ENCODE data around the gene PIP5K1B. TPM values are rescaled to one million over a fixed set of nuclear protein-coding genes. Genes with fewer than 3 reads are reported as not detected.
A peak's percentile ranks its signal among the peaks of the same experiment; 100 is the strongest.

Gene PIP5K1B
- total RNA-seq, 1 experiment from 2014 or later = 10.3 TPM

DNA sequence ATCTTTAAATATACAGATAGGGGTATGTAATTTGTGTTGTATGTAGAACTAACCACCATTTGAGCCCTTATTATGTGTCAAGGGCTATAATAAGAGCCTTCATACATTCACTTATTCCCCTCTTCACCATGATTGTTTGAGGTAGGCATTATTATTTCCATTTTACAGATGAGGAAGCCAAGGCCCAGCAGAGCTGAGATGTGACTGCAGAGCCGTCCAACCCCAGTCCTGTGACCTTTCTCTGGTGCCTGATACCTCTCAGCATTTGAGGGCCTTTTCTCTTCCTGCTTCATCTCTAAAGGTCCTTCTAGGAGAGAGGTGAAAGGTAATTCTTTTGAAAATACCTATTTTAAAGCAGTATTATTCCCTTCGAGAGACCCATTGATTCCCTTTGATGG lies 37.3 kb downstream of the PIP5K1B start:
- Histone ChIP-seq H3K9me3 (no peaks in the 10 kb centered on the region), H3K4me1 (peaks cover 22% of the 10 kb centered on the region), H3K36me3 (ENCODE audit: control insufficient read depth, insufficient read depth, low read length) (no peaks in the 10 kb centered on the region), H3K4me3 (ENCODE audit: low read depth, low read length) (no peak overlapping the region), H3K27me3 (replicated peaks; ENCODE audit: control insufficient read depth, insufficient read depth, low read length) (no peaks in the 10 kb centered on the region)
- intact Hi-C loops (cut with micrococcal nuclease; ENCODE audit: unreplicated experiment) = no loop called here
- Mint-ChIP-seq H3K4me3 (ENCODE audit: unreplicated experiment) (no peak overlapping the region), H3K27ac (ENCODE audit: unreplicated experiment) (no peak overlapping the region), H3K36me3 (ENCODE audit: insufficient read depth, unreplicated experiment) (no peaks in the 10 kb centered on the region), H3K27me3 (ENCODE audit: insufficient read depth, unreplicated experiment) (no peaks in the 10 kb centered on the region), H3K9me3 (ENCODE audit: unreplicated experiment) (no peaks in the 10 kb centered on the region), H3K4me1 (ENCODE audit: low read depth, unreplicated experiment) (peaks cover 7% of the 10 kb centered on the region)
- BruUV-seq (replicated peaks) = no TSS peak
- no peak for DNase-seq
- ChIA-PET CTCF (no interaction called here), POLR2A (no interaction called here)
- TF ChIP-seq, protein P1, sequence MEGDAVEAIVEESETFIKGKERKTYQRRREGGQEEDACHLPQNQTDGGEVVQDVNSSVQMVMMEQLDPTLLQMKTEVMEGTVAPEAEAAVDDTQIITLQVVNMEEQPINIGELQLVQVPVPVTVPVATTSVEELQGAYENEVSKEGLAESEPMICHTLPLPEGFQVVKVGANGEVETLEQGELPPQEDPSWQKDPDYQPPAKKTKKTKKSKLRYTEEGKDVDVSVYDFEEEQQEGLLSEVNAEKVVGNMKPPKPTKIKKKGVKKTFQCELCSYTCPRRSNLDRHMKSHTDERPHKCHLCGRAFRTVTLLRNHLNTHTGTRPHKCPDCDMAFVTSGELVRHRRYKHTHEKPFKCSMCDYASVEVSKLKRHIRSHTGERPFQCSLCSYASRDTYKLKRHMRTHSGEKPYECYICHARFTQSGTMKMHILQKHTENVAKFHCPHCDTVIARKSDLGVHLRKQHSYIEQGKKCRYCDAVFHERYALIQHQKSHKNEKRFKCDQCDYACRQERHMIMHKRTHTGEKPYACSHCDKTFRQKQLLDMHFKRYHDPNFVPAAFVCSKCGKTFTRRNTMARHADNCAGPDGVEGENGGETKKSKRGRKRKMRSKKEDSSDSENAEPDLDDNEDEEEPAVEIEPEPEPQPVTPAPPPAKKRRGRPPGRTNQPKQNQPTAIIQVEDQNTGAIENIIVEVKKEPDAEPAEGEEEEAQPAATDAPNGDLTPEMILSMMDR (IDR thresholded peaks at IDR 0.05; ENCODE audit: insufficient read depth in 1 of 2, low read depth in 1 of 2, low read length in 1 of 2, severe bottlenecking in 1 of 2, unreplicated experiment in 1 of 2) = no peak

DNA sequence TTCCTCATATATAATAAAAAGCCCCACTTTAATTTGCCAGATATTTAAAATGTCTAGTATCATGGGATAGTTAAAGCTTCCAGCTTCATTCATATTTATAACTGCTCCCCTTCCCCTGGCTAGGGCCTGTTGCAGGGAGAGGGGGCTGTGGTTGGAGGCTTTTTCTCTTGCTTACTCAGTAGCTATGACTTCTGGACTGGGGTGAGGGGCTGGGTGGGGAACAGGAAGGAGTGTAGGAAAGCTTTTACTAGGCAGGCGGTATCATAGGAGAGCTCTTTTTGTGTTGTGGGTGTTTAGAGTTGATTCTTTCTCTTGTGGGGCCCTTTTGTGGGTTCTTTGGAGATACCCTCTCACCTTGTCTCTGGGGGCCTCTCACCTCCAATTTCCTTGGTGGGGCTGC lies 39.4 kb downstream of the PIP5K1B start:
- Mint-ChIP-seq H3K4me3 (ENCODE audit: unreplicated experiment) (no peak overlapping the region), H3K27ac (ENCODE audit: unreplicated experiment) (no peak overlapping the region), H3K36me3 (ENCODE audit: insufficient read depth, unreplicated experiment) (no peaks in the 10 kb centered on the region), H3K4me1 (ENCODE audit: low read depth, unreplicated experiment) (peaks cover 7% of the 10 kb centered on the region), H3K9me3 (ENCODE audit: unreplicated experiment) (no peaks in the 10 kb centered on the region), H3K27me3 (ENCODE audit: insufficient read depth, unreplicated experiment) (no peaks in the 10 kb centered on the region)
- Histone ChIP-seq H3K4me1 (peaks cover 23% of the 10 kb centered on the region), H3K27me3 (replicated peaks; ENCODE audit: control insufficient read depth, insufficient read depth, low read length) (no peaks in the 10 kb centered on the region), H3K36me3 (ENCODE audit: control insufficient read depth, insufficient read depth, low read length) (no peaks in the 10 kb centered on the region), H3K4me3 (ENCODE audit: low read depth, low read length) (no peak overlapping the region), H3K9me3 (no peaks in the 10 kb centered on the region)
- intact Hi-C loops (cut with micrococcal nuclease; ENCODE audit: unreplicated experiment) = no loop called here
- POLR2A ChIA-PET = no interaction called here
- TF ChIP-seq, protein P1 (IDR thresholded peaks at IDR 0.05; ENCODE audit: insufficient read depth in 1 of 2, low read depth in 1 of 2, low read length in 1 of 2, severe bottlenecking in 1 of 2, unreplicated experiment in 1 of 2) = no peak
- no peak for DNase-seq
- BruUV-seq (replicated peaks) = no TSS peak
- CTCF ChIA-PET = no interaction called here

DNA sequence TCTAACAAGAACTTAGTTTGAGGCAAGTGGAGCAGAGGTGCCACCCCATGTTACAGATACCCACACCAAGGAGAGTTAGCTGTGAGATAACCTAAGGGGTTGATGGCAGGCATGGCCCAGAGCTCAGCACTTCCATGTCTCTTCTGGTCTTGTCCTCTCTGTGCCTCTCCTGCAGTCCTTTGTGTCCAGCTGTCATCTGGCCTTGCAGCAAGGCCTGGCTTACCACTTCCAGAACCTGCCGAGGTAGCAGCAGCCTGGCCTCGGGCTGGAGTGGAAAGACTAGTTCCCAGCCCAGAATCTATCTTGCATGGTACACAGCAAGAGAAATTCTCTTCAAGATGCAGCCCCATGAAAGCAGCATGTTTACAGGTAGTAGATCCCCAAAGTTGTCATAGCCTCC lies 41.5 kb downstream of the PIP5K1B start:
- TF ChIP-seq, protein P1 (IDR thresholded peaks at IDR 0.05; ENCODE audit: insufficient read depth in 1 of 2, low read depth in 1 of 2, low read length in 1 of 2, severe bottlenecking in 1 of 2, unreplicated experiment in 1 of 2) = no peak
- intact Hi-C loops (cut with micrococcal nuclease; ENCODE audit: unreplicated experiment) = loop anchor here (2.0 kb wide), 1 partner anchor 40 kb away; no protein-coding TSS in a partner anchor
- Histone ChIP-seq H3K9me3 (no peaks in the 10 kb centered on the region), H3K4me1 (peaks cover 9% of the 10 kb centered on the region; the same call in 1 of the 2 replicates), H3K4me3 (ENCODE audit: low read depth, low read length) (no peak overlapping the region), H3K36me3 (ENCODE audit: control insufficient read depth, insufficient read depth, low read length) (no peaks in the 10 kb centered on the region), H3K27me3 (replicated peaks; ENCODE audit: control insufficient read depth, insufficient read depth, low read length) (no peaks in the 10 kb centered on the region)
- ChIA-PET CTCF (no interaction called here), POLR2A (no interaction called here)
- Mint-ChIP-seq H3K4me1 (ENCODE audit: low read depth, unreplicated experiment) (peaks cover 7% of the 10 kb centered on the region), H3K9me3 (ENCODE audit: unreplicated experiment) (no peaks in the 10 kb centered on the region), H3K36me3 (ENCODE audit: insufficient read depth, unreplicated experiment) (no peaks in the 10 kb centered on the region), H3K27me3 (ENCODE audit: insufficient read depth, unreplicated experiment) (no peaks in the 10 kb centered on the region), H3K4me3 (ENCODE audit: unreplicated experiment) (no peak overlapping the region), H3K27ac (ENCODE audit: unreplicated experiment) (peak overlapping the region; percentile 73)
- no peak for DNase-seq
- no TSS peak for BruUV-seq (replicated peaks)

Measured in Caco-2 (cell line).